ENCODE results near the gene OTOP2.

The OTOP2 gene

GRCh38 chr17:74916136-74916850 lies 7.8 kb upstream of the OTOP2 start:
- DNase-seq (ENCODE audit: low spot score) = no peak
- in situ Hi-C loops (cut with MboI; ENCODE audit: low pct_unique_long_range_greater_than_20kb, low sequenced_read_pairs, unreplicated experiment) = no loop called here

GRCh38 chr17:74916851-74917199 lies 7.2 kb upstream of the OTOP2 start:
- in situ Hi-C loops (cut with MboI; ENCODE audit: low pct_unique_long_range_greater_than_20kb, low sequenced_read_pairs, unreplicated experiment) = no loop called here
- TF ChIP-seq CTCF (IDR thresholded peaks at IDR 0.05; ENCODE audit: extremely low read depth, insufficient read depth, missing control alignments) = no peak
- DNase-seq (ENCODE audit: low spot score) = no peak

More at GRCh38 chr17:74916136-74916850, 7.8 kb upstream of the OTOP2 start:
- TF ChIP-seq CTCF (IDR thresholded peaks at IDR 0.05; ENCODE audit: extremely low read depth, insufficient read depth, missing control alignments) = no peak

GRCh38 chr17:74917430-74917829 lies 6.6 kb upstream of the OTOP2 start:
- no peak for DNase-seq (ENCODE audit: low spot score)
- in situ Hi-C loops (cut with MboI; ENCODE audit: low pct_unique_long_range_greater_than_20kb, low sequenced_read_pairs, unreplicated experiment) = no loop called here
- TF ChIP-seq CTCF (IDR thresholded peaks at IDR 0.05; ENCODE audit: extremely low read depth, insufficient read depth, missing control alignments) = no peak

- TF ChIP-seq CTCF (IDR thresholded peaks at IDR 0.05; ENCODE audit: extremely low read depth, insufficient read depth, missing control alignments) = no peak
- no peak for DNase-seq (ENCODE audit: low spot score)
These were observed 5.2 kb upstream of the OTOP2 start for GRCh38 chr17:74918906-74919305.

GRCh38 chr17:74919440-74920305 lies 4.4 kb upstream of the OTOP2 start:
- DNase-seq (ENCODE audit: low spot score) = no peak
- no peak for TF ChIP-seq CTCF (IDR thresholded peaks at IDR 0.05; ENCODE audit: extremely low read depth, insufficient read depth, missing control alignments)
- in situ Hi-C loops (cut with MboI; ENCODE audit: low pct_unique_long_range_greater_than_20kb, low sequenced_read_pairs, unreplicated experiment) = no loop called here

More at GRCh38 chr17:74918906-74919305, 5.2 kb upstream of the OTOP2 start:
- in situ Hi-C loops (cut with MboI; ENCODE audit: low pct_unique_long_range_greater_than_20kb, low sequenced_read_pairs, unreplicated experiment) = no loop called here

GRCh38 chr17:74920306-74920620 lies 3.8 kb upstream of the OTOP2 start:
- in situ Hi-C loops (cut with MboI; ENCODE audit: low pct_unique_long_range_greater_than_20kb, low sequenced_read_pairs, unreplicated experiment) = no loop called here
- no peak for TF ChIP-seq CTCF (IDR thresholded peaks at IDR 0.05; ENCODE audit: extremely low read depth, insufficient read depth, missing control alignments)

More at GRCh38 chr17:74920306-74920620, 3.8 kb upstream of the OTOP2 start:
- DNase-seq (ENCODE audit: low spot score) = no peak
